ENCODE results near the gene B4GAT1. TPM values are rescaled to one million over a fixed set of nuclear protein-coding genes. Genes with fewer than 3 reads are reported as not detected.
"Not testable (repeated sequence)": the region's sequence is repeated elsewhere in the genome, so short reads cannot be mapped to it uniquely, and the experiment has no call there.

Gene B4GAT1
- 138 and 194 TPM in 2 replicates for total RNA-seq
- 129 and 174 TPM in 2 replicates for polyA plus RNA-seq

DNA sequence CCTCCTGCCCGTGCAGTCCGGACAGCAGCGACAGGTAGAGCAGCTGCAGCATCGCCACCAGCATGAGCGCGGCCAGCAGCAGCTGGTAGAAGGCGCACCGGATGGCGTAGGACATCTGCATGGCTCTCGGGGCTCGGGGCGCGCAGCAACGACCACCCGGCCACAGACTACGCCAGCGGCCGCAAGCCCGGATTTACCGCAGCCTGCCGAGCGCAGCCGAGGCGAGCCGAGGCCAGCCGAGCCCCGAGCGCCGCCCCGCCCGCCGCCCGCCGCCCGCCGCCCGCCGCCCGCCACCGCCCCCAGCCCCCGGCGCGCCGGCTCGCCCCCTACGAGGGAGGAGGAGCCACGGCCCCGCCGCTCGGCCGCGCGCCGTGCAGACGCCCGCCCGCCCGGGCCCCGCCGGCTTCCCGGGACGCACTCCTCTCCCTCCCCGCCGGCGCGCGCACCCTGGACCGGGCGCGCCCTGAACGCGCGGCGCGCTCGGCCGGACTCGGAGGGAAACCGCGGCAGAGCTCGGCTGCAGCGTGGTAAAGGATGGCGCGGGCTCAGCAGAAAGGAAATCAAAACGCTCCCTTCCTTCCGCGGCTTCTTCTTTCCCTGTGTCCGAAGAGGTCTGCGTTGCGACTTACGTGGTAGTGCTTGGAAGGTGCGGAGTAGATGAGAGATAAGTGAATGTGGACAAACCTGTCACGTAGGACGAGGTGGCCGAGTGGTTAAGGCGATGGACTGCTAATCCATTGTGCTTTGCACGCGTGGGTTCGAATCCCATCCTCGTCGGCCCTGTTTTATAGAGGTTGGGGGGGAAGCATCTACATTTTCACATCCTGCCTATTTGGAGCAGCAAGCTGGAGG lies at the start of gene B4GAT1:
TSS of gene B4GAT1 (minus strand) at position 205 of the 852 bp plus-strand sequence. CDS start at position 121, 84 bp downstream.
- H3K36me3 ChIP-seq = no peaks in the 10 kb centered on the region
- peaks cover 14% of the 10 kb centered on the region for H3K4me1 ChIP-seq (ENCODE audit: low read depth)
- no peaks in the 10 kb centered on the region for H3K9me3 ChIP-seq (ENCODE audit: low read depth)
- H3K27me3 ChIP-seq = no peaks in the 10 kb centered on the region
- H3K27ac ChIP-seq = peak within 1 kb of the TSS; percentile 88
- DNase-seq (ENCODE audit: low read depth in 1 of 2, low spot score in 1 of 2) = peak; percentile 83 to 88
- H3K4me3 ChIP-seq = peak within 1 kb of the TSS; percentile 70
- TF ChIP-seq, protein P1, sequence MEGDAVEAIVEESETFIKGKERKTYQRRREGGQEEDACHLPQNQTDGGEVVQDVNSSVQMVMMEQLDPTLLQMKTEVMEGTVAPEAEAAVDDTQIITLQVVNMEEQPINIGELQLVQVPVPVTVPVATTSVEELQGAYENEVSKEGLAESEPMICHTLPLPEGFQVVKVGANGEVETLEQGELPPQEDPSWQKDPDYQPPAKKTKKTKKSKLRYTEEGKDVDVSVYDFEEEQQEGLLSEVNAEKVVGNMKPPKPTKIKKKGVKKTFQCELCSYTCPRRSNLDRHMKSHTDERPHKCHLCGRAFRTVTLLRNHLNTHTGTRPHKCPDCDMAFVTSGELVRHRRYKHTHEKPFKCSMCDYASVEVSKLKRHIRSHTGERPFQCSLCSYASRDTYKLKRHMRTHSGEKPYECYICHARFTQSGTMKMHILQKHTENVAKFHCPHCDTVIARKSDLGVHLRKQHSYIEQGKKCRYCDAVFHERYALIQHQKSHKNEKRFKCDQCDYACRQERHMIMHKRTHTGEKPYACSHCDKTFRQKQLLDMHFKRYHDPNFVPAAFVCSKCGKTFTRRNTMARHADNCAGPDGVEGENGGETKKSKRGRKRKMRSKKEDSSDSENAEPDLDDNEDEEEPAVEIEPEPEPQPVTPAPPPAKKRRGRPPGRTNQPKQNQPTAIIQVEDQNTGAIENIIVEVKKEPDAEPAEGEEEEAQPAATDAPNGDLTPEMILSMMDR (IDR thresholded peaks at IDR 0.05; ENCODE audit: low read depth, low read length) = no peak

DNA sequence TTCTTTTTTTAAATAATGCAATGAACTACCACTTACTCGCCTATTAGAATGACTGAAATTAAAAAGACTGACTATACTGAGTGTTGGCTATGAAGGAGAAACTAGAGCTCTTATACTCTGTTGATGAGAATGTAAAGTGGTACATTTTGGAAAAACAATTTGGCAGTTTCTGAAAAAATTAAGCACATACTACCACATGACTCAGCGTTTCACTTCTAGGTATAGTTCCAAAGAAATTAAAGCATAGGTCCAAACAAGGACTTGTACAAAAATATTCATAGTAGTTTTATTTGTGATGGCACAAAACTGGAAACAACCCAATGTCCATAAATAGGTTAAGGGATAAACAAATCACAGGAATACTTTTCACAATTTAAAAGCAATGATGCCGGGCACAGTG lies 46.5 kb upstream of the B4GAT1 start:
- DNase-seq (ENCODE audit: low read depth in 1 of 2, low spot score in 1 of 2) = no peak

DNA sequence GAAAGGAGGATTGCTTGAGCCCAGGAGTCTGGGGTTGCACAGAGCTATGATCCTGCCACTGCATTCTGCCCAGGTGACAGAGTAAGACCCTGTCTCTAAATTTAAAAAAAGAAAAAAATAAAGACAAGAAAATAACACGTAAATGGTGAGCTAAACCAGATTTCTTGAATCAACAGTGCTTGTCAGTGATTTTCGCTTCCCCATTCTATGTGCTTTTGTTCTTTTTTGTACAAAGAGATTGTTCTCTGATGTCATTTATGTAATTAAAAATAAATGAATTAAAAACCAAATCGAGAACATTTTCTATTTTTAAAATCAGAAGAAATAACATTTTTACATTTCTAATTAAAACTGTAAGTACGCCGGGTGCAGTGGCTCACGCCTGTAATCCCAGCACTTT lies 43.9 kb upstream of the B4GAT1 start:
- H3K4me3 ChIP-seq = no peak overlapping the region
- DNase-seq (ENCODE audit: low read depth in 1 of 2, low spot score in 1 of 2) = no peak
- TF ChIP-seq, protein P1 (IDR thresholded peaks at IDR 0.05; ENCODE audit: low read depth, low read length) = no peak

More for the DNA sequence above, 46.5 kb upstream of the B4GAT1 start:
- H3K27me3 ChIP-seq = no peaks in the 10 kb centered on the region
- TF ChIP-seq, protein P1 (IDR thresholded peaks at IDR 0.05; ENCODE audit: low read depth, low read length) = no peak
- H3K27ac ChIP-seq = no peak overlapping the region
- no peaks in the 10 kb centered on the region for H3K9me3 ChIP-seq (ENCODE audit: low read depth)
- no peaks in the 10 kb centered on the region for H3K36me3 ChIP-seq
- no peaks in the 10 kb centered on the region for H3K4me1 ChIP-seq (ENCODE audit: low read depth)
- no peak overlapping the region for H3K4me3 ChIP-seq

DNA sequence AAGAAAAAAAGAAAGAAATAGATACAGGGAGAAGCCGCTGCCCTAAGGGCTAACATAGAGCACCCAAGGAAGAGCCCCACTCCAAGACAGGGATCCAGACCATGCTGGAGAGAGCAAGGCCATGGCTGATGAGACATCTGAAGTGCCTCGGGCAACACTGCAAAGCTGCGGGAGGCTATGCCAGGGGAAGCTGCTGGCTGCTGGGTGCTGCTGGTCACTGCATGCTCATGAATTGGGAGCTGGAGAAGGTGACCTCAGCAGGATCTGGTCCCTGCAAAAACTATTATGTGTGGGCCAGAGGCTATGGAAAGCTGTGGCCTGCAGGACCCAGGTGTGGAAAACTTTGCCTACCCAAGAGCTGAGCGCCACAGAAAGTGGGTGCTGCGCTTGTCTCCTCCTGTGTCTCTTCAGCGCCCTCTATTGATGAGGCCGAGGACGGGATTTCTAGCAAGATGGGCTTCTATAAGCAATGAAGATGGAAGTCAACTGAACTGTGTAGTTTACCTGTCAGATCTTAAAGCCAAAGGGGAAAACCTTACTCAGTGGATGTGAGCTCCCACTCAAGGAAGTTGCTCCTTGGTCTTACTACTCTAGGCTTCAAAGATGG lies 41.5 kb upstream of the B4GAT1 start:
- H3K4me1 ChIP-seq (ENCODE audit: low read depth) = no peaks in the 10 kb centered on the region
- peak; percentile 79 to 85 for DNase-seq (ENCODE audit: low read depth in 1 of 2, low spot score in 1 of 2)
- H3K27me3 ChIP-seq = no peaks in the 10 kb centered on the region
- no peaks in the 10 kb centered on the region for H3K9me3 ChIP-seq (ENCODE audit: low read depth)
- no peaks in the 10 kb centered on the region for H3K36me3 ChIP-seq
- H3K4me3 ChIP-seq = no peak overlapping the region
- no peak overlapping the region for H3K27ac ChIP-seq
- TF ChIP-seq, protein P1 (IDR thresholded peaks at IDR 0.05; ENCODE audit: low read depth, low read length) = peak; percentile 93

More for the DNA sequence above, 43.9 kb upstream of the B4GAT1 start:
- H3K27ac ChIP-seq = no peak overlapping the region
- H3K4me1 ChIP-seq (ENCODE audit: low read depth) = no peaks in the 10 kb centered on the region
- no peaks in the 10 kb centered on the region for H3K9me3 ChIP-seq (ENCODE audit: low read depth)
- no peaks in the 10 kb centered on the region for H3K36me3 ChIP-seq
- no peaks in the 10 kb centered on the region for H3K27me3 ChIP-seq

DNA sequence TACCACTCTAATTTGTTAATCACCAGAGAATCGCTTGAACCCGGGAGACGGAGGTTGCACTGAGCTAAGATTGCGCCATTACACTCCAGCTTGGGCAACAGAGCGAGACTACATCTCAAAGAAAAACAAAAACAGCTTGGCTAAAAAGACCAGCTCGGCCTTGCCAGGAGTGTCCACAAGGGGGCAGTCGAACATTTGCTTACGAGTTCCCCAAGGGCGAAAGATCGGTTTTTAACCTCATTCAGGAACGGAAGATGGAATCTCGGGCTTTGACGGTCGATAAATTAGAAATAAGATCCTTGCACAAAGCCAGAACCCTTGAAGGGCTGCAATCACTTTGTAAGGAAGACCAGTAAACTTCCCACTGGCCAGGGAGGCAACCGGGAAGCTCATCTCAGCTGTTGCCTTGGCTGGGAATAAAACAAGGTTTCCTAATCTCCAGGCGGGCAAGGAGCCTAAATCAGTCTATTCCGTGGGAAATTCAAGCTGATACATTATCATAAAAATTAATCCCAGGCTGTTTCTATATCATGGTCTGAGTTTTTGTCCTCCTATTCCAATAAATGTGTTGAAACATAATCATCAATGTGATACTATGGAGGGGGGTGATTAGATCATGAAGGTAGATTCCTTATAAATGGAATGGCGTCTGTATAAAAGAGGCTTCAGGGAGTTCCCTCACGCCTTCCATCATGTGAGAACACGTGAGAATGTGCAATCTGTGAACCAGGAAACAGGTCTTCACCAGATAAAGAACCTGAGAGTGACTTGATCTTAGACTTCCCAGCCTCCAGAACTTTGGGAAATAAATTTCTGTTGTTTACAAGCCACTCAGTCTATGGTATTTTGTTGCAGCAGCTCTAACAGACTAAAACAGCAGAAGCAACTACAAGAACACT lies 39.0 kb upstream of the B4GAT1 start:
- H3K9me3 ChIP-seq (ENCODE audit: low read depth) = no peaks in the 10 kb centered on the region
- H3K27me3 ChIP-seq = no peaks in the 10 kb centered on the region
- peak; percentile 90 to 92 for DNase-seq (ENCODE audit: low read depth in 1 of 2, low spot score in 1 of 2)
- TF ChIP-seq, protein P1 (IDR thresholded peaks at IDR 0.05; ENCODE audit: low read depth, low read length) = peak; percentile 97
- no peaks in the 10 kb centered on the region for H3K4me1 ChIP-seq (ENCODE audit: low read depth)
- peak overlapping the region; percentile 7 for H3K4me3 ChIP-seq
- no peaks in the 10 kb centered on the region for H3K36me3 ChIP-seq
- no peak overlapping the region for H3K27ac ChIP-seq

DNA sequence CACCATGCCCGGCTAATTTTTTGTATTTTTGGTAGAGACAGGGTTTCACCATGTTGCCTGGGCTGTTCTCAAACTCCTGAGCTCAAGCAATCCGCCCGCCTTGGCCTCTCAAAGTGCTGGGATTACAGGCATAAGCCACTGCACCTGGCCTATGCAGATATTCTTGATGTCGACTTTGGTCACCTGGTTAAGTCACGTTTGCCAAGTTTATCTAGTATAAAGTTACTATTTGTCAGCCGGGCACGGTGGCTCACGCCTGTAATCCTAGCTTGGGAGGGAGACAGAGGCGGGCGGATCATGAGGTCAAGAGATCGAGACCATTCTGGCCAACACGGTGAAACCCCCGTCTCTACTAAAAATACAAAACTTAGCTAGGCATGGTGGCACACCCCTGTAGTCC lies 36.9 kb upstream of the B4GAT1 start:
- H3K9me3 ChIP-seq (ENCODE audit: low read depth); H3K27ac ChIP-seq; H3K4me3 ChIP-seq; DNase-seq (ENCODE audit: low read depth in 1 of 2, low spot score in 1 of 2); H3K4me1 ChIP-seq (ENCODE audit: low read depth); H3K27me3 ChIP-seq; H3K36me3 ChIP-seq: not testable (repeated sequence)

DNA sequence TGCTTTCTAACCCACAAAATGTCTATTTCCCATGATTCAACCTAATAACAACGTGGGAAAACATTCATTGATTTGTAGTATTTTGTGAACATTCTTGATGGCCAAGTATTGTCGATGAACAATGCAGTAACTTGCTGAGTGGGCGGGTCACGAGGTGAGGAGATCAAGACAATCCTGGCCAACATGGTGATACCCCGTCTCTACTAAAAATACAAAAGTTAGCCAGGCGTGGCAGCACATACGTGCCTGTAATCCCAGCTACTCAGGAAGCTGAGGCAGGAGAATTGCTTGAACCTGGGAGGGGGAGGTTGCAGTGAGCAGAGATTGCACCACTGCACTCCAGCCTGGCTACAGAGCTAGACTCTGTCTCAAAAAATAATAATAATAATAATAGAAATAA lies 32.8 kb upstream of the B4GAT1 start:
- not testable (repeated sequence) for H3K4me3 ChIP-seq; H3K27me3 ChIP-seq; DNase-seq (ENCODE audit: low read depth in 1 of 2, low spot score in 1 of 2); H3K4me1 ChIP-seq (ENCODE audit: low read depth); H3K9me3 ChIP-seq (ENCODE audit: low read depth); H3K36me3 ChIP-seq; H3K27ac ChIP-seq
